Activated gamma-delta T cell treated with anti-CD3 and anti-CD28 coated beads, Interleukin-2, amount 50 U/mL, for 16 hours (primary cell): ENCODE data around the gene OPRM1.

ENCODE experiments used
- DNase-seq: peaks from one replicate; pipeline ENCODE4 v3.0.0-alpha.2; 2020; ENCODE audit warnings: low read depth

The OPRM1 gene

DNA sequence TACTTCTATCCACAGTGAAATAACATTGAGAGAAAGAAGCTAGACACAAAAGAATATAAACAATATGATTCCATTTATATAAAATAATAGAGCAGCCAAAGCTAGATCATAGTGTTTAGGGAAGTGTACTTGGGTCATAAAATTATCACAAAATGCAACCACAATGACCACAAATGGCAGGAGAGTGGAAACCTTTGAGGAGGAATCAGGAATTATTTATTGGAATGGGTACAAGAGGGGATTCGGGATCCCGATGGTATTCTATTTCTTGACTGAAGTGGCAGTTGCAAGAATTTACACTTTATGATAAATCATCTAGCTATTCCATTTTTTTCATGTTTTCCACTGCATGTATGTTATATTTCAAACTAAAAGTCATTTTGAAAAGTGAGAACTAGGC lies 241.5 kb downstream of the OPRM1 start:
- no peak for DNase-seq

DNA sequence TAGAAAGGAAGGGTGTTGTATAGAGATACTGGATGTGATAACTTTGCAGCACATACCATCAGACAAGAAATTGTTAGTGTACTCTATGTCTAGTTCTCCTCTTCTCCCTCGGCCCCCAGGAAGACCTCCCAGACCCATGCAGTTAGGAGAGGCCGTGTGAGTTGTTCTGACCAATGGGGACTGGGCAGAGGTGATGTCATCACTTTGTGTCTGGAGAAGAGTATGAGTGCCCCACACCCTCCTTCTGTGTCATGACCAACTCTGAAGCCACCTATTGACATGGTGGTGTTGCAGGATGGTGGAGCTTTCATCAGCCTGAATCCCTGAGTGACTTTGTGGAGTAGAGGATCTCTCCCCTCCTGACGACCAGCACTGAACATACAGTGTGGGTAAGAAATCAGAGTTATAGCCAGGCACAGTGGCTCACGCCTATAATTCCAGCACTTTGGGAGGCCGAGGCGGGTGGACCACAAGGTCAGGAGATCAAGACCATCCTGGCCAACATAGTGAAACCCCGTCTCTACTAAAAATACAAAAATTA lies 245.3 kb downstream of the OPRM1 start:
- DNase-seq, result no peak

GRCh38 chr6:154285826-154286225 lies 246.8 kb downstream of the OPRM1 start:
- no peak for DNase-seq

- DNase-seq, result no peak
These were observed 250.9 kb downstream of the OPRM1 start for GRCh38 chr6:154289818-154290508.

DNA sequence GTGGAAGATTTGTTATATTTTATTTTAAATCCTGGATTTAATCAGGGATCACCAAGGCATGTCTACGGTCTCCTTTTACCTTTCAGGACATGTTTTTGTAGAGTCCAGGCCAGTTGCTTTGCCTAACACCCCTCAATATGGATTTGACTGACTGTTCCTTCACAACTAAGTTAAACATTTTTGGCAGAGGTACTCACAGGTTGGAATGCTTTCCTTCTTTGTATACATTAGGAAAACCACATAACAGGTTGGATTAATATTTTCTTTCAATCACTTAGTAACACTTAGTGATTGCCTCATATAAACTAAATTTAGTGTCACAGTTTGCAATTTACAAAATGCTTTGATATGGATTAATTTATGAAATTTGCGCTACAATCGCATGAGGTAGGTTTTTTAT lies 253.0 kb downstream of the OPRM1 start:
- no peak for DNase-seq

DNA sequence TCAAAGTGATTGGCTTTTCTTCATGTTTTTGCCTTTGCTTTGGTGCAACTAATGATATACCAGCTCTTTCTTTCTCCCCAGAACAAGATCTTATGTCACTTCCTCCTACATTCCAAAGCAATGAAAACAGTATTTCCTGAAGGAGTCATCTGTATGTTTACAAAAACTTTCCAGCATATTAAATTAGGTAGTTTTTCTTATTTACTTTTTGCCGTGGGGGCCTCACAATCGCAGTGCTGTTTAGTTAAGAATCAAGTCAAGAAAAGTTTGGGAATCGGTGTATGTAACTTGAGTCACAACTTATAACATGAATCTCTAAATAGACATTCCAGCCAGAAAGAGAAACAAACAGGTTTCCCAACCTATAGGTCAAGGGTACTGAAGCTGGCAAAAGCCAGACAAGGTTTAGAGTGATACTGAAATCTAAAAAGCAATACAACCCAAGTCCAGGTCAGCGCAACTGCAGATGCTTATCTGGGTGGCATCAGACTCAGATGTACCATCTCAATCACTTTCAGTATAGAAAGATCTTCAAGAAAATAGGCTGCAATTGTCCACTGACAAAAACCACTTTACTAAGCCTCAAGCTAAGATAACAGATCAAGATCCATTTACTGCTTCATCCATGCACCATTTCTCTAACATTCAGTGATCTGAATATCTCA lies 253.9 kb downstream of the OPRM1 start:
- no peak for DNase-seq

- no peak for DNase-seq
These were observed 256.7 kb downstream of the OPRM1 start for GRCh38 chr6:154295733-154296132.
